Upper lobe of left lung (tissue), 6 donors: ENCODE results near the gene GART. TPM values are rescaled to one million over a fixed set of nuclear protein-coding genes. Genes with fewer than 3 reads are reported as not detected.
A peak's percentile ranks its signal among the peaks of the same experiment; 100 is the strongest.

Source experiments
- ATAC-seq, 2 donors: fragments of 200-7000 bp; cut with Tn5 transposase; one replicate each; pipeline ENCODE4 v1.9.1; 2022; ENCODE audit warnings: mild to moderate bottlenecking in 2 of 2, moderate library complexity in 2 of 2; ENCODE audit not compliant: low FRiP score in 2 of 2
- DNase-seq, 2 donors: peaks; one replicate each; pipeline ENCODE4 v3.0.0-alpha.2; 2019 to 2020
- H3K27ac ChIP-seq, 4 donors: fragments of 200-600 bp; sonication (generic); one replicate each; pipeline ENCODE4 v1.5.1; 2016 to 2019
- H3K27me3 ChIP-seq, 4 donors: fragments of 200-600 bp; sonication (generic); one replicate each; pipeline ENCODE4 v1.5.1; 2017 to 2019
- H3K36me3 ChIP-seq, 4 donors: fragments of 200-600 bp; sonication (generic); one replicate each; pipeline ENCODE4 v1.5.1; 2016 to 2019
- H3K4me1 ChIP-seq, 4 donors: fragments of 200-600 bp; sonication (generic); one replicate each; pipeline ENCODE4 v1.5.1; 2018 to 2019
- H3K4me3 ChIP-seq, 4 donors: fragments of 200-600 bp; sonication (generic); one replicate each; pipeline ENCODE4 v1.5.1; 2017 to 2019; ENCODE audit warnings: mild to moderate bottlenecking in 2 of 4, moderate library complexity in 1 of 4
- H3K9me3 ChIP-seq, 4 donors: fragments of 200-600 bp; sonication (generic); one replicate each; pipeline ENCODE4 v1.5.1; 2018 to 2019
- EP300 ChIP-seq, 4 donors: sonication (generic); formaldehyde crosslinking; IDR thresholded peaks; one replicate each; pipeline ENCODE4 v1.5.1; 2017; ENCODE audit warnings: antibody characterized with exemption in 4 of 4, control low read depth in 2 of 4
- POLR2A ChIP-seq, 4 donors: fragments of 450-650 bp; IDR thresholded peaks; one replicate each; pipeline ENCODE4 v1.5.1; 2016 to 2017; ENCODE audit warnings: antibody characterized with exemption in 4 of 4, mild to moderate bottlenecking in 2 of 4
- POLR2AphosphoS5 ChIP-seq, 2 donors: sonication (generic); formaldehyde crosslinking; IDR thresholded peaks; one replicate each; pipeline ENCODE4 v1.5.1; 2017; ENCODE audit warnings: antibody characterized with exemption in 2 of 2
- WGBS, 2 donors: methylation state at CpG; one replicate each; pipeline ENCODE4 v1.1.5; 2017 to 2018; 5-methylcytosine and 5-hydroxymethylcytosine counted together
- total RNA-seq, 6 donors: library from RNA; depleted of rRNA in 4 of 6; stranded (reverse); fragments of >200 nt in 4 of 6; gene quantifications; one replicate each; pipeline versions ENCODE4 v1.1.0 to v1.2.1, GENCODE V29; 2016 to 2021
- TF ChIP-seq, protein P1 (sequence below), 6 experiments: fragments of 450-650 bp in 4 of 6; fragments of 200-600 bp in 2 of 6; sonication (generic) in 2 of 6; IDR thresholded peaks; one replicate each; pipeline ENCODE4 v1.5.1; 2016 to 2019; ENCODE audit warnings: antibody characterized with exemption in 6 of 6
- donor health status: DM: no; HTN: no; CAD: no; lungs with moderate emphysema.
- donor health status: DM: no; HTN: yes; CAD: no; lungs with severe emphysema.

The GART gene
- total RNA-seq, 6 donors from 2014 or later: 55.9 to 89.8 (median 64.3) TPM

DNA sequence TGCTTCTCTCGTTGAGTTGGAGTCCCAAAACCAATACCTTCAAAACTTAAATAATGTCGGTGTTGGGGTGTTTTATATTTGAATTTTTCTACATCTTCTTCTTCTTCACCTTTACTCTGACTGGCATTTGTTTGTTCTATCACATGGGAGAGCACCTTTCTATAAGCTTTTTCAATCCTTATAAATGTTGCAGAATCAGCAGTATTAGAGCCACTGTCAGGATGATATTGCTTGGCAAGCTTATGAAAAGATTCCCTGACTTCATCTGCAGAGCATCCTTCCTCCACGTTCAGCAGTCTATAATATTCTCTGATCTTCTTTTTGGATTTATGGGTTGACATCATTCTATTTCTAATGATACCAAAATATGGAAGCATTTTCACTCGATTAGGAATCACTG is 53.0 kb downstream of the GART start:
- H3K9me3 ChIP-seq: no peaks in the 10 kb centered on the region
- WGBS, 2 donors: 93 to 95% methylated on average over 4 of the region's 4 CpGs
- H3K4me3 ChIP-seq: no peak overlapping the region
- no peaks in the 10 kb centered on the region for H3K27me3 ChIP-seq
- TF ChIP-seq EP300 (IDR thresholded peaks at IDR 0.05): no peak
- no peak for TF ChIP-seq POLR2AphosphoS5 (IDR thresholded peaks at IDR 0.05)
- TF ChIP-seq, protein P1, sequence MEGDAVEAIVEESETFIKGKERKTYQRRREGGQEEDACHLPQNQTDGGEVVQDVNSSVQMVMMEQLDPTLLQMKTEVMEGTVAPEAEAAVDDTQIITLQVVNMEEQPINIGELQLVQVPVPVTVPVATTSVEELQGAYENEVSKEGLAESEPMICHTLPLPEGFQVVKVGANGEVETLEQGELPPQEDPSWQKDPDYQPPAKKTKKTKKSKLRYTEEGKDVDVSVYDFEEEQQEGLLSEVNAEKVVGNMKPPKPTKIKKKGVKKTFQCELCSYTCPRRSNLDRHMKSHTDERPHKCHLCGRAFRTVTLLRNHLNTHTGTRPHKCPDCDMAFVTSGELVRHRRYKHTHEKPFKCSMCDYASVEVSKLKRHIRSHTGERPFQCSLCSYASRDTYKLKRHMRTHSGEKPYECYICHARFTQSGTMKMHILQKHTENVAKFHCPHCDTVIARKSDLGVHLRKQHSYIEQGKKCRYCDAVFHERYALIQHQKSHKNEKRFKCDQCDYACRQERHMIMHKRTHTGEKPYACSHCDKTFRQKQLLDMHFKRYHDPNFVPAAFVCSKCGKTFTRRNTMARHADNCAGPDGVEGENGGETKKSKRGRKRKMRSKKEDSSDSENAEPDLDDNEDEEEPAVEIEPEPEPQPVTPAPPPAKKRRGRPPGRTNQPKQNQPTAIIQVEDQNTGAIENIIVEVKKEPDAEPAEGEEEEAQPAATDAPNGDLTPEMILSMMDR (IDR thresholded peaks at IDR 0.05): no peak
- TF ChIP-seq POLR2A (IDR thresholded peaks at IDR 0.05): no peak
- H3K4me1 ChIP-seq: peaks cover 4 to 14% (median 10%) of the 10 kb centered on the region in 4 donors
- no peak for ATAC-seq
- no peak overlapping the region for H3K27ac ChIP-seq
- no peaks in the 10 kb centered on the region for H3K36me3 ChIP-seq
- no peak for DNase-seq

DNA sequence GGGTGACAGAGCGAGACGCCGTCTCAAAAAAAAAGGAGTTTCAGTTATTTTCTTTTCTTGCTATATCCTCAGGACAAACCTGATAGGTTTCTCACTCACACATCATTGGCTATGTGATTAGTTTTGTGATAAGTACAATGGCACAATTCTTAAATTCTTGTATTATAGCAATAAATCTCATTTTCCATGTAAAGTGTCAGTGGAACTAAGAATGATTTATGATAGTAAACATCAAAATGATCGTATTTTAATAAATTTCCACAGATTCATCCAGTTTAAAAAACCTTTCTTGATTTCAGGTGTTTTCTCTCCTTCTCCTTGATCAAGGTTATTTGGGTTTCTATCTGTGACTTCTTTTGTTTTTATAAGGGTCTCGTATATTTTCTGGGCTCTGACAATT is 53.9 kb downstream of the GART start:
- Histone ChIP-seq H3K4me1 (peaks cover 4 to 14% (median 10%) of the 10 kb centered on the region in 4 donors), H3K27ac (no peak overlapping the region), H3K36me3 (no peaks in the 10 kb centered on the region), H3K4me3 (no peak overlapping the region), H3K9me3 (no peaks in the 10 kb centered on the region), H3K27me3 (no peaks in the 10 kb centered on the region)
- ATAC-seq: no peak
- no peak for DNase-seq
- no peak for TF ChIP-seq POLR2A (IDR thresholded peaks at IDR 0.05)
- no peak for TF ChIP-seq POLR2AphosphoS5 (IDR thresholded peaks at IDR 0.05)
- no peak for TF ChIP-seq EP300 (IDR thresholded peaks at IDR 0.05)
- TF ChIP-seq, protein P1 (IDR thresholded peaks at IDR 0.05): no peak
- 92 to 93% methylated on average over 5 of the region's 5 CpGs for WGBS, 2 donors

DNA sequence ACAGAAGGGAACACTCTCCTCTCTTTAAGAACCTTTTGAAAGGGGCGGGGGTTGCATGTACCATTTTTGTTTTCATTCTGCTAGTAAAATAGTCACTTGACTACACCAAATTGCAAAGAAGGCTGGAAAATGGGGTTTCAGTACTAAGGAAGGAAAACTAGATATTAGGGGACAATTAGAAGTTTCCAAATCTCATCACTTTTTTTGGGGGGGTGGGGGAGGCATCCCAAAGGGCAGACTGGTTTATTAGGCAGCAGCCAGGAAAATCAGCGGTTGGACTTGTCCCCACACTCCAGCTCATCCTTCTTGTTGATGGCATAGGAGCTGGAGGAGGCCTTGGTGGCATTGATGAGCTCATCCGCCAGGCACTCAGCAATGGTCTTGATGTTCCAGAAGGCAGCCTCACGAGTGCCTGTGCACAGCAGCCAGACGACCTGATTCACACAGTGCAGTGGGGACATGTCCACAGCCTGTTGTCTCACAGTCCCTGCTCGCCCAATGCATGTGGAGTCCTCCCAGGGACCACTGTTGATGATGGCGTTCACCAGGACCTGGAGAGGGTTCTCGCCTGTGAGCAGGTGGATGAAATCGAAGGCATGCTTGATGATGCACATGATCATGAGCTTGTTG is 60.5 kb downstream of the GART start:
- Histone ChIP-seq H3K36me3 (no peaks in the 10 kb centered on the region), H3K27me3 (no peaks in the 10 kb centered on the region), H3K27ac (no peak overlapping the region), H3K4me1 (peaks cover 13 to 19% (median 16%) of the 10 kb centered on the region in 4 donors), H3K9me3 (no peaks in the 10 kb centered on the region), H3K4me3 (no peak overlapping the region)
- TF ChIP-seq POLR2AphosphoS5 (IDR thresholded peaks at IDR 0.05) (no peak), EP300 (IDR thresholded peaks at IDR 0.05) (no peak), POLR2A (IDR thresholded peaks at IDR 0.05) (no peak)
- TF ChIP-seq, protein P1 (IDR thresholded peaks at IDR 0.05): no peak
- DNase-seq (no peak), ATAC-seq (no peak)
- WGBS, 2 donors: 89 to 90% methylated on average over 8 to 9 of the region's 9 CpGs

DNA sequence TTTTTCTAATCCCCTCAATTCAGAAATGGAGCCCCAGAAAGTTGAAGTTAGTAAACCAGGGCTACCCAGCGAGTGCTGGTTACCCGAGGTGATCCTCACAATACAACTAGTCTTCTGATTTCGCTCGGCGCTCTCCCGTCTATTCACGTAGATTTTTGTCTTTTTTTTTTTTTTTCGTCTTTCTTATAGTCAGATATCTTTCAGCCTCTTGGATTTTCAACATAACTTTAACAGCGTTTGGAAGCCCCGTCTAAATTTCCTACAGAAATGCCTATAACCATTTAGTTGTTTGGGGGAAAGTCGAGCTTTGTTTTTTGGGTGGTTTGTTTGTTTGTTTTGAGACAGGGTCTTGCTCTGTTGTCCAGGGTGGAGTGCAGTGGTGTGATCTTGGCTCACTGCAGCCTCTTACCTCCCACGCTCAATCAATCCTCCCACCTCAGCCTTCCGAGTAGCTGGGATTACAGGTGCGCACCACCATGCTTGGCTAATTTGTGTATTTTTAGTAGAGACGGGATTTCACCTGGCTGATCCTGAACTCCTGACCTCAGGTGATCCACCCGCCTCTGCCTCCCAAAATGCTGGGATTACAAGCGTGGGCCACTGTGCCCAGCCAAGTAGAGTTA is 61.3 kb downstream of the GART start:
- Histone ChIP-seq H3K4me1 (peaks cover 13 to 19% (median 16%) of the 10 kb centered on the region in 4 donors), H3K27ac (peak overlapping the region; percentile 93 to 98 (median 98)), H3K27me3 (no peaks in the 10 kb centered on the region), H3K4me3 (peak overlapping the region; percentile 33 to 96 (median 92)), H3K36me3 (no peaks in the 10 kb centered on the region), H3K9me3 (no peaks in the 10 kb centered on the region)
- ATAC-seq: no peak
- TF ChIP-seq, protein P1 (IDR thresholded peaks at IDR 0.05): no peak
- no peak for TF ChIP-seq POLR2A (IDR thresholded peaks at IDR 0.05)
- TF ChIP-seq EP300 (IDR thresholded peaks at IDR 0.05): no peak
- no peak for TF ChIP-seq POLR2AphosphoS5 (IDR thresholded peaks at IDR 0.05)
- 28 to 31% methylated on average over 17 of the region's 17 CpGs for WGBS, 2 donors
- no peak for DNase-seq
